Measurements from ENCODE around the gene SLC6A1.

DNA sequence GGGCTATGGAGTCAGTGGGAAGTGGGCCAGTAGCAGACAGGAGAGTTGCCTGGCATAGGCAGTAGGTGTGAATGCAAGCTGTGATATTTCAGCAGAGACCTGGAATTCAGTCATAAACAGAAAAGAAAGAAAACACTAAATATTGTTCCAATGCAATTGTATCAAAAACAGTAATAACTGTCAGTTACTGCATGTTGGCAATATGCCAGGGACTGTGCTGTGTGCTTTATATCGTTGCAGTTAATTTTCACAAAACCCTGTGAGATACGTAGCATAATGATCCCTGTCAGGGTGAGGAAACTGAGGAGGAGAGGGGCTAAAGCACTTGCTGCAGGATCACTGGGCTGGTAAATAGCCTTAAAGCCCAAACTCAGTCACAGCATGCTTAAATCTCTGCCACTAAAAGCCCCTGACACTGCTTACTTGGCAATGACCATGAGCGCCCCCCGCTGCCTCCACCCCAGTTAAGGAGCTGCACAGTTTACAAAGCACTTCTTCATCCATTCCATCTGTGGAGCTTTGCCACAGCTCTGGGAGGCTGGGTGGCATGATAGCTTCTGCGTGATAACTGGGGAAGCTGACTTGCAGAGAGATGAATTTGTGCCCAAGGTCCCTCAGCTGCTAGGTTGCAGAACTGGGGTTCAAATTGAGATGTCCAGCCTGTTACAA lies 3.9 kb downstream of the SLC6A1 start:
- TF ChIP-seq POLR2A (IDR thresholded peaks at IDR 0.05; ENCODE audit: low read depth, low read length) (no peak), POLR2AphosphoS5 (IDR thresholded peaks at IDR 0.05; ENCODE audit: low read depth, low read length) (no peak), TAF1 (IDR thresholded peaks at IDR 0.05; ENCODE audit: borderline replicate concordance, low read depth, low read length) (no peak)

All from GM12892 (cell line).